ENCODE measurements around the gene TEX19. TPM values are rescaled to one million over a fixed set of nuclear protein-coding genes. Genes with fewer than 3 reads are reported as not detected.

TEX19 gene
- total RNA-seq, 1 donor from 2014 or later: not detected

- no peaks in the 10 kb centered on the region for H3K36me3 Mint-ChIP-seq (ENCODE audit: low read depth)
- H3K27ac Mint-ChIP-seq: no peak overlapping the region
- H3K9me3 Mint-ChIP-seq: no peaks in the 10 kb centered on the region
- DNase-seq: no peak
- H3K4me1 Mint-ChIP-seq: no peaks in the 10 kb centered on the region
- CTCF ChIA-PET: no interaction called here
- H3K4me3 Mint-ChIP-seq: no peak overlapping the region
- no peak for ATAC-seq (ENCODE audit: low read depth)
- peaks cover 18% of the 10 kb centered on the region for H3K27me3 Mint-ChIP-seq
- intact Hi-C loops (cut with micrococcal nuclease): no loop called here
- POLR2A ChIA-PET: no interaction called here
- TF ChIP-seq CTCF (IDR thresholded peaks at IDR 0.05): no peak
Observed at GRCh38 chr17:82327289-82327688, 31.8 kb upstream of the TEX19 start.

GRCh38 chr17:82327757-82328140, 31.3 kb upstream of the TEX19 start:
- DNase-seq (no peak), ATAC-seq (ENCODE audit: low read depth) (no peak)
- ChIA-PET POLR2A (interaction anchor here (0.6 kb wide), 1 partner anchor 160 kb away, joined by 5 read pairs; no protein-coding TSS in a partner anchor), CTCF (interaction anchor here (0.6 kb wide), 1 partner anchor 214 kb away, joined by 3 read pairs; no protein-coding TSS in a partner anchor)
- Mint-ChIP-seq H3K27me3 (peaks cover 19% of the 10 kb centered on the region), H3K4me3 (no peak overlapping the region), H3K9me3 (no peaks in the 10 kb centered on the region), H3K27ac (no peak overlapping the region), H3K36me3 (ENCODE audit: low read depth) (no peaks in the 10 kb centered on the region), H3K4me1 (peaks cover 5% of the 10 kb centered on the region)
- TF ChIP-seq CTCF (IDR thresholded peaks at IDR 0.05): no peak
- intact Hi-C loops (cut with micrococcal nuclease): no loop called here

- H3K4me1 Mint-ChIP-seq: peaks cover 8% of the 10 kb centered on the region
- no peak for DNase-seq
- H3K36me3 Mint-ChIP-seq (ENCODE audit: low read depth): no peaks in the 10 kb centered on the region
- H3K27me3 Mint-ChIP-seq: peaks cover 22% of the 10 kb centered on the region
- H3K27ac Mint-ChIP-seq: no peak overlapping the region
- POLR2A ChIA-PET: interaction anchor here (0.6 kb wide), 1 partner anchor 159 kb away, joined by 5 read pairs; no protein-coding TSS in a partner anchor
- no peak for ATAC-seq (ENCODE audit: low read depth)
- H3K9me3 Mint-ChIP-seq: no peaks in the 10 kb centered on the region
- no peak for TF ChIP-seq CTCF (IDR thresholded peaks at IDR 0.05)
- no peak overlapping the region for H3K4me3 Mint-ChIP-seq
- CTCF ChIA-PET: interaction anchor here (0.6 kb wide), 1 partner anchor 215 kb away, joined by 3 read pairs; no protein-coding TSS in a partner anchor
- intact Hi-C loops (cut with micrococcal nuclease): no loop called here
Observed at GRCh38 chr17:82328141-82328993, 30.7 kb upstream of the TEX19 start.

GRCh38 chr17:82328994-82329507, 30.0 kb upstream of the TEX19 start:
- Mint-ChIP-seq H3K4me1 (peaks cover 8% of the 10 kb centered on the region), H3K27me3 (peaks cover 20% of the 10 kb centered on the region), H3K36me3 (ENCODE audit: low read depth) (no peaks in the 10 kb centered on the region), H3K9me3 (no peaks in the 10 kb centered on the region), H3K27ac (no peak overlapping the region), H3K4me3 (no peak overlapping the region)
- TF ChIP-seq CTCF (IDR thresholded peaks at IDR 0.05): no peak
- POLR2A ChIA-PET: no interaction called here
- CTCF ChIA-PET: no interaction called here
- no peak for ATAC-seq (ENCODE audit: low read depth)
- no peak for DNase-seq
- intact Hi-C loops (cut with micrococcal nuclease): no loop called here

GRCh38 chr17:82329683-82330321, 29.2 kb upstream of the TEX19 start:
- no peak for DNase-seq
- Mint-ChIP-seq H3K27me3 (peaks cover 18% of the 10 kb centered on the region), H3K36me3 (ENCODE audit: low read depth) (no peaks in the 10 kb centered on the region), H3K27ac (no peak overlapping the region), H3K4me3 (no peak overlapping the region), H3K9me3 (no peaks in the 10 kb centered on the region), H3K4me1 (peaks cover 15% of the 10 kb centered on the region)
- ATAC-seq (ENCODE audit: low read depth): no peak
- POLR2A ChIA-PET: no interaction called here
- TF ChIP-seq CTCF (IDR thresholded peaks at IDR 0.05): no peak
- intact Hi-C loops (cut with micrococcal nuclease): no loop called here
- CTCF ChIA-PET: no interaction called here
